Nephron (organoid): Measurements from ENCODE around the gene LSG1.

ENCODE experiments used
- H3K27ac Mint-ChIP-seq, 3 experiments: 2 replicates each; pipeline ENCODE4 v1.8.0; 2020; ENCODE audit warnings: mixed read lengths in 3 of 3, mild to moderate bottlenecking in 2 of 3, moderate library complexity in 1 of 3
- H3K27me3 Mint-ChIP-seq: 2 replicates; pipeline ENCODE4 v1.8.0; 2021; ENCODE audit warnings: low read depth, mild to moderate bottlenecking, moderate library complexity, mixed read lengths
- H3K36me3 Mint-ChIP-seq: 2 replicates; pipeline ENCODE4 v1.8.0; 2020; ENCODE audit warnings: low read depth, mixed read lengths
- H3K4me1 Mint-ChIP-seq: 2 replicates; pipeline ENCODE4 v1.8.0; 2020; ENCODE audit warnings: mixed read lengths
- H3K4me3 Mint-ChIP-seq, 3 experiments: 2 replicates each; pipeline ENCODE4 v1.8.0; 2020; ENCODE audit warnings: mild to moderate bottlenecking in 3 of 3, mixed read lengths in 3 of 3, moderate library complexity in 2 of 3
- H3K9me3 Mint-ChIP-seq: 2 replicates; pipeline ENCODE4 v1.8.0; 2020; ENCODE audit warnings: mixed read lengths
- TF ChIP-seq, protein P1 (sequence below), 3 experiments: fragments of 200-600 bp; sonication (generic); IDR thresholded peaks; one replicate each; pipeline ENCODE4 v1.5.0; 2021; ENCODE audit warnings: antibody characterized with exemption in 3 of 3; ENCODE audit not compliant: unreplicated experiment in 3 of 3

Gene LSG1

DNA sequence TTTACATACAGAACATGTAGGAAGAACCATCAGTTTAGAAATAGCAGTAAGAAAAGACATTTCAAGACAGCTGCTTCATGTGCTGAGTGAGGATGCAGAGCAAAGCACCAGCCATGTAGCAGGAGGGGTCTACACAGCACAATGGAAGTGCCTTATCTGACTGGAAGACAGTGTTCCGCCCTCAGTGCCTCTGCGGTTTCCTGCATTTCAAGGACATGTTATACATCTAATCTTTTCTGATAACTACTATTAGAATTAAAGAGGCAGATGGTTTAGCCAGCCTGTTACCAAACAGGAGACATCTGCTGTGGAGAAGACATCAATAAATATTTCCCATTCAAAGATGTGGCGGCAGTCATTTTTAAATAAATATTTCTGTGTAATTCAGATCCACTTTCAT, 10.6 kb downstream of the LSG1 start:
- Mint-ChIP-seq H3K4me1 (no peaks in the 10 kb centered on the region), H3K27me3 (no peaks in the 10 kb centered on the region), H3K27ac (no peak overlapping the region), H3K9me3 (no peaks in the 10 kb centered on the region), H3K36me3 (peaks cover 50% of the 10 kb centered on the region), H3K4me3 (no peak overlapping the region)
- TF ChIP-seq, protein P1, sequence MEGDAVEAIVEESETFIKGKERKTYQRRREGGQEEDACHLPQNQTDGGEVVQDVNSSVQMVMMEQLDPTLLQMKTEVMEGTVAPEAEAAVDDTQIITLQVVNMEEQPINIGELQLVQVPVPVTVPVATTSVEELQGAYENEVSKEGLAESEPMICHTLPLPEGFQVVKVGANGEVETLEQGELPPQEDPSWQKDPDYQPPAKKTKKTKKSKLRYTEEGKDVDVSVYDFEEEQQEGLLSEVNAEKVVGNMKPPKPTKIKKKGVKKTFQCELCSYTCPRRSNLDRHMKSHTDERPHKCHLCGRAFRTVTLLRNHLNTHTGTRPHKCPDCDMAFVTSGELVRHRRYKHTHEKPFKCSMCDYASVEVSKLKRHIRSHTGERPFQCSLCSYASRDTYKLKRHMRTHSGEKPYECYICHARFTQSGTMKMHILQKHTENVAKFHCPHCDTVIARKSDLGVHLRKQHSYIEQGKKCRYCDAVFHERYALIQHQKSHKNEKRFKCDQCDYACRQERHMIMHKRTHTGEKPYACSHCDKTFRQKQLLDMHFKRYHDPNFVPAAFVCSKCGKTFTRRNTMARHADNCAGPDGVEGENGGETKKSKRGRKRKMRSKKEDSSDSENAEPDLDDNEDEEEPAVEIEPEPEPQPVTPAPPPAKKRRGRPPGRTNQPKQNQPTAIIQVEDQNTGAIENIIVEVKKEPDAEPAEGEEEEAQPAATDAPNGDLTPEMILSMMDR (IDR thresholded peaks at IDR 0.05; ENCODE audit: unreplicated experiment in 3 of 3), result no peak

DNA sequence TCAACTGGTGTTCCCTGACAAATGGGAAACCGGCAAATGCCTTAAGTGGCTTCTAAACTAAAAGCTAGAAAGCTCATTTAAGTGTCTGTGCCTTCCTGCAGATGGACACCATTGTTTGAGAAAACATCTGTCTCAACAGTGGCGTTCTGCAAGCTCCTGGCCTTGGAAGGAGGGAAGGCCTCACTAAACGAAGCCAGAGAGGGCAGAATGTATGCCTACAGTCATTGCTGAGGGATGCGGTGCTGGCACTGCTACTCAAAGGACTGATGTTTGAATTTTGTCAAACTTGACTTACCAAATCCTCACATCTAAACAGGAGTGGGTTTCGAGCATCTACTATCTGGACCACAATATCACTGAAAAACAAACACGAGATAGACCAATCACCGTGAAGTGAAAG, 12.2 kb downstream of the LSG1 start:
- Mint-ChIP-seq H3K27me3 (no peaks in the 10 kb centered on the region), H3K27ac (no peak overlapping the region), H3K36me3 (peaks cover 50% of the 10 kb centered on the region), H3K4me1 (no peaks in the 10 kb centered on the region), H3K4me3 (no peak overlapping the region), H3K9me3 (no peaks in the 10 kb centered on the region)
- TF ChIP-seq, protein P1 (IDR thresholded peaks at IDR 0.05; ENCODE audit: unreplicated experiment in 3 of 3), result no peak

DNA sequence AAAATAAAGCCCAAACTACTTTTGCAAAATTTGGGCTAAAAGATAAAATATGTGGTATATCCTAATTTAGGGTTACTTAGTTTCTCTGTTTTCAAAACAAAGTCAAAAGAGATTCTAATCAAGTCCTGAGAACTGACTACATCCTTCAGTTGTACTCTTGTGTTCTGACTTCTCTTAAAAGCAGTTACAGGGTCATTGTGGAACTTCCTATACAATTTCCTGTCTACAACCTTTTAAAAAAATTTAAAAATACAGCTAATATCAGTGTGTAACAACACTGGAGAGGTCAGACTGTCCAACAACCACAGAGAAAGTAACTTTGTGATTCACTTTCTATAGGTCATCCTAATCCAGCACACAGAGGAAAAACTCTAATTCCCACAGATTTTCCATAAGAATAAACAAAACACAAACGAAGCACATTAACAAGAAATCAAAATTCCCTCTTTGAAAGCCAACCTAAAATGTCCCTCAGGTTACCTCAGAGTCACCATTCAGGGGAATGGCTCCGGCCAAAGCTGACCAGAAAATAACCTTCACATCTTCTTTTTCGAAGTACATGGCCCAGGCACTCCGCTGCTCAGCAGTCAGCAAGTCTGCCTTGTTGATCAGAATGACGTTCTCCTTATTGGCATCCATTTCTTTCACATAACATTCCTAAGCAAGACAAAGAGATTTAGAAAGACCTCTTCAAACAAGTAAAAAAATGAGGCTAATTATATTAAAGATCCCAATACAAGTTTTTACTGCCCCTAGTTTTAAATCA, 13.3 kb downstream of the LSG1 start:
- no peaks in the 10 kb centered on the region for H3K27me3 Mint-ChIP-seq
- H3K4me1 Mint-ChIP-seq, result no peaks in the 10 kb centered on the region
- H3K9me3 Mint-ChIP-seq, result no peaks in the 10 kb centered on the region
- peaks cover 56% of the 10 kb centered on the region for H3K36me3 Mint-ChIP-seq
- TF ChIP-seq, protein P1 (IDR thresholded peaks at IDR 0.05; ENCODE audit: unreplicated experiment in 3 of 3), result no peak
- no peak overlapping the region for H3K27ac Mint-ChIP-seq
- H3K4me3 Mint-ChIP-seq, result no peak overlapping the region

DNA sequence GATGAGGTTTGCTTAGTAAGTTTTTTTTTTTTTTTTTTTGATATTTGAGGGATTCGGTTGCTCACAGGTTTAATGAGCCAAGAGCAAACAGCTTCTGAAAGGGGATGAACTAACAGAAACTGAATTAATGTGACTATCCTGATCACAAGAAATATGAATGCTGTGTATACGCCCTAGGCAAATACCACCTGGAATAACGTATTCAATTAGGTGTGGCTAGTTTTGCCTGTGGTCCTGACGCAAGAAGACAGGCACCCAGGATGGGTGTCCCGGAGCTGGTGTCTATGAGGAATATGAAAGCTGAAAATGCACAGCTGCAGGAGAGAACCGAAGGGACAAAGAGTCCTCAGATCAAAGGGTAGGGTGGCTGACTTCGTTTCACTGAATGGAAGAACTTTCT, 14.6 kb downstream of the LSG1 start:
- no peak overlapping the region for H3K27ac Mint-ChIP-seq
- TF ChIP-seq, protein P1 (IDR thresholded peaks at IDR 0.05; ENCODE audit: unreplicated experiment in 3 of 3), result no peak
- H3K4me1 Mint-ChIP-seq, result no peaks in the 10 kb centered on the region
- H3K4me3 Mint-ChIP-seq, result no peak overlapping the region
- peaks cover 64% of the 10 kb centered on the region for H3K36me3 Mint-ChIP-seq
- H3K27me3 Mint-ChIP-seq, result no peaks in the 10 kb centered on the region
- H3K9me3 Mint-ChIP-seq, result no peaks in the 10 kb centered on the region

DNA sequence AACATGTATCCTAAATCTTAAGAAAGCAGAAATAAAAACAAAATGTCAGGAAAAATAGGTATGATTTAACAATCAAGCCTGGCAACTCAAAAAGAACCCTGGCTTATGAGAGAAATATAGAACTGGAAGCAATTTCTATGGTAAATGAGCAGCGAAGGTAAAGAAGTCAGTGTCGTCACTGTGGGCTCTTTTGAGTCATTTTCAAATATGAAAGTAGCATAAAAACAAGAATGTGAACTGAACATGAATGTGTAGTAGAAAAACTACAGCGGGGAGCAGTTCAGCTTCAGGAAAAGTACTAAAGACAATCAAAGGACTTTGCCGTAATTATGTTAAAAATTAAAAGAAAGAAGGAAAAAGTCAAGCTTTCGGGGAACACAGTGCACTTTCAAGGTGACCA, 17.5 kb downstream of the LSG1 start:
- peak overlapping the region in 1 of 3 experiments; percentile 25 for H3K27ac Mint-ChIP-seq
- H3K36me3 Mint-ChIP-seq, result peaks cover 84% of the 10 kb centered on the region
- no peak overlapping the region for H3K4me3 Mint-ChIP-seq
- TF ChIP-seq, protein P1 (IDR thresholded peaks at IDR 0.05; ENCODE audit: unreplicated experiment in 3 of 3), result no peak
- no peaks in the 10 kb centered on the region for H3K27me3 Mint-ChIP-seq
- H3K9me3 Mint-ChIP-seq, result no peaks in the 10 kb centered on the region
- no peaks in the 10 kb centered on the region for H3K4me1 Mint-ChIP-seq

DNA sequence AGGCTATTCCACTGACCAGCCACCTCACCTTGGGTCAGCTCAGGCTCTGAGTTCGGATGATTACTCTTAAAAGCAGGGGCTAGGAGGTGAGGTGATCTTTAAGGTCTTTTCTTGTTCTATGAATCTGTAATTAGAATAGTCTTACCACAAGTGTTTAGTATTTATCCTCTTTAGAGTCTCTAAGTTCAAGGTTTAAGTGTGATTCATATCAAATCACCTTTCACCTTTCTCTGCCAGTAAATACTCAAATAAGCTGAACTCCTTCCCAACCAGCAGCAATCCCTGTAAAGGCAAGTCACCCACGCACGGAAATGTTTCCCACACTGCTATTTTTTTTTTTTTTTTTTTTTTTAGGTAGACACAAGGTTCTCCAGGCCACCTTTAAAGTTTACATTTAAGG, 24.2 kb downstream of the LSG1 start:
- no peak overlapping the region for H3K4me3 Mint-ChIP-seq
- H3K27me3 Mint-ChIP-seq, result no peaks in the 10 kb centered on the region
- no peak overlapping the region for H3K27ac Mint-ChIP-seq
- H3K4me1 Mint-ChIP-seq, result no peaks in the 10 kb centered on the region
- no peaks in the 10 kb centered on the region for H3K9me3 Mint-ChIP-seq
- peaks cover 75% of the 10 kb centered on the region for H3K36me3 Mint-ChIP-seq
- TF ChIP-seq, protein P1 (IDR thresholded peaks at IDR 0.05; ENCODE audit: unreplicated experiment in 3 of 3), result no peak
